Measurements from ENCODE around the gene OR13C2.
"Not testable (repeated sequence)": the region's sequence is repeated elsewhere in the genome, so short reads cannot be mapped to it uniquely, and the experiment has no call there.

The OR13C2 gene

GRCh38 chr9:104605527-104605926 lies at the start of gene OR13C2:
Gene OR13C2 (minus strand): TSS chr9:104605627. CDS start chr9:104605627, 0 bp downstream.
- not testable (repeated sequence) for DNase-seq

DNA sequence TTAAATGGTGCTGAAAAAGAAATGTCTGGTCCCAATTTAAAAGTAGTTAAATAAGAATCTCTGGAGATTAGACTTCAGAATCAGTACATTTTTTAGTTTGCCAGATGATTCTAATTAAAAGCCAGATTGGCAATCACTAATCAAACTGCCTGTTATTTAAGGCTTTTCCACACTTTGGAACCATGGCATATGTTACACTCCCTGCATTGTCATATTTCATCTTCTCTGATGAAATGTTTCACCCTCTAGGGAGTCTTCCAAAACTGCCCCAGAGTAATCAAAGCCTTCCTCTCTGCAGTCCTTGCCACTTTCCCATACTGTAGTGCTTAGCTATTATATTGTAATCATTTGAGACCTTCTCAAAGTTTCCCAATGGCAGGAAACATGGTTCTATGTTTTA lies 30.0 kb upstream of the OR13C2 start:
- DNase-seq, result no peak

DNA sequence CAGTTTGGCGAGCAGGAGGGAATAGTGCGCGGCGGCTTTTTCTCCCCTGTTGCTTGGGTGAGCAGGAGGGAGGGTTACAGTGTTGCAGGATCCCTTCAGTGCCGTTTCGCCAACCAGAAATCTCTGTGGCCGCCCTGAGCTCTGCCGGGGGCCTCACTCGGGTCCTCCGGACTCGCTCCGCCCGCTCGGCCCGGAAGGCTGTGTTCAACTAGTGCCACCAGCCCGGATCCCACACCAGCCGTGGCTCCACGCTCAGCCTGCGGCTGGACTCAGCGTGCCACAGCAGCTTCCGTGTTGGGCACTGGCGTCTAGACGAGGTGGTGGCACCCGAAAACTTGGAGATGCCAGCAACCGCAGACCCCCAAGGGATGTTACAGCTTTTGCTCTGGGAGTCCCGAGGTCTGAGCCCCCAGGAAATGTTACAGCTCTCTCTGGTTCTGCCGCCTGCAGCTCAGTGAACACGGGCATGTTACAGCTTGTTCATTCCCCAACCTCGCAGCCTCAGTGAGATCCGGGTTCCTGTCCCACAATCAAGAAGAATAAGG lies 28.6 kb upstream of the OR13C2 start:
- DNase-seq, result no peak

DNA sequence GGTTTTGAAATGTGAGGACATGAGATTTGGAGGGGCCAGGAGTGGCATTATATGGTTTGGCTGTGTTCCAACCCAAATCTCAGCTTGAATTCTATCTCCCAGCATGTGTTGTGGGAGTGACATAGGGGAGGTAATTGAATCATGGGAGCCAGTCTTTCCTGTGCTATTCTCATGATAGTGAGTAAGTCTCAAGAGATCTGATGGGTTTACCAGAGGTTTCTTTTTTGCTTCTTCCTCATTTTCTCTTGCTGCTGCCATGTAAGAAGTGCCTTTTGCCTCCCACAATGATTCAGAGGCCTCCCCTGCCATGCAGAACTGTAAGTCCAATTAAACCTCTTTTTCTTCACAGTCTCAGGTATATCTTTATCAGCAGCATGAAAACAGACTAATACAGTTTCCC lies 20.5 kb upstream of the OR13C2 start:
- DNase-seq, result not testable (repeated sequence)

DNA sequence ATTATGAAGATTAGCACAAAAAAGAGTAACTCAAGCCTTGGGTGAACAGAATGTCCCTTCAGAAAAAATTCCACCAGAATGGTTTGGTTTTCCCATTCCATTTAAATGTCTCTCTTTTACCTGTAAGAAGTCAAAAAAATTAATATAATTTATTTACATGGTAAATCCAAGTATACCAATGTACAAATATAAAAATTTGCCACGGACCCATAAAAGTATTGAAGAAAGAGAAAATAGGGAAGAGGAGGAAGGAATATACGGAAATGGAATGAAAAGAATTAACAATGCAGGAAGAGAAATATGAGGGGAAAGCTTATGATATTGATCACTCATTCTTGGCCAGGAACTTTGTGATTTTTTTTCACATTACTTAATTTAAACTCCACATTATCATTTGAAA lies 12.7 kb upstream of the OR13C2 start, which contains the start of gene OR13C9:
Gene OR13C9, minus strand, starts transcription at position 101 of the 400 bp plus-strand sequence. Its CDS starts 0 bp downstream, at position 101.
- DNase-seq, result no peak

DNA sequence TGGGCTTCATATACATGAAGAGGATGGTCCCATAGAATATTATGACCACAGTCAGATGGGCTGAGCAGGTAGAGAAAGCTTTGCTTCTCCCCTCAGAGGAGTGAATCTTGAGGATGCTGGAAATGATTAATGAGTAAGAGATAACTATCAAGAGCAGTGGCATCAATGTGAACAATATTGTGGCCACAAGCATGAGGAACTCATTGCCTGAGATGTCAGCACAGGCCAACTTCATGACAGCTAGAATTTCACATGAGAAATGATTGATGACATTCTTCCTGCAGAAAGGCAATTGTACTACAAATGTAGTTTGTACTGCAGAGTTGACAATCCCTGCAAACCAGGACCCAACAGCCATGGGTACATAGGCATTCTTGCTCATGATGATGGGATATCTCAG lies 12.0 kb upstream of the OR13C2 start:
- no peak for DNase-seq

- DNase-seq, result no peak
These were observed 5.8 kb upstream of the OR13C2 start for GRCh38 chr9:104611213-104611612.

DNA sequence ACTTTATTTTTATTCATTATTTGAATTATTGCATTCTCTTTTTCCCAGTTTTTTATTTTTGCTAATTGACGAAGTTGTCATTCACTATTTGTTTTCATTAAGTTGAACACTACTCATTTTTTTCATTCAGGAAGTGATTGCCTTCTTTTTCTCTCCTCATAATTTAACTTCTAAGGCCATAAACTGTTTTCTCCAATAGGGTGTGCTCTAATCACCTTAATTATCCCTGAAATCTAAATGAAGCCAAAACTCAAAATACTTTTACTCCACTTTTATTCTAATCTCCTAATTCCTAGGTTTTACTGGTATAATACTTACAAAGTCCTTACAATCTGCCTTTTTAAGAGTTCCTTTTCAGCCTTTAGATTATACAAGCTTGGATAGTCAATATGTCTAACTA lies 2.9 kb upstream of the OR13C2 start:
- no peak for DNase-seq

DNA sequence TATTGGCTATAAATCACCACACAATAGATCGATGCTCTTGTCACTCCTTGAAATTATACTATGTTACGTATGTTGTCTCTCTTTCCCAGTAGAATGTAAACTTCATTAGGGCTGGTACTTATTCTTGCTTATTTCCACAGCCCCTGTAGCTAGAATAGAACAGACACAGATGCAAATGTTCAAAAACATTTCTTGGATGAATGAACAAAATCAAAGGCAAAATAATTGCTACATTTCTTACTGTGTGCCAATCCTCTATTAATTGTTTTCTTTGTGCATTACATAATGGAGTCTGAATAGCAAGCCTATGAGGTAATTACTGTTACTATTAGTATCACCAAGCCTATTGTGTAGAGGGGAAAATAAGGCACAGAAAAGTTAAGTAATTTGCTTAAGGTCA lies 725 bp upstream of the OR13C2 start:
- DNase-seq, result no peak

- DNase-seq, result no peak
These were observed 626 bp downstream of the OR13C2 start for GRCh38 chr9:104604801-104605200.

DNA sequence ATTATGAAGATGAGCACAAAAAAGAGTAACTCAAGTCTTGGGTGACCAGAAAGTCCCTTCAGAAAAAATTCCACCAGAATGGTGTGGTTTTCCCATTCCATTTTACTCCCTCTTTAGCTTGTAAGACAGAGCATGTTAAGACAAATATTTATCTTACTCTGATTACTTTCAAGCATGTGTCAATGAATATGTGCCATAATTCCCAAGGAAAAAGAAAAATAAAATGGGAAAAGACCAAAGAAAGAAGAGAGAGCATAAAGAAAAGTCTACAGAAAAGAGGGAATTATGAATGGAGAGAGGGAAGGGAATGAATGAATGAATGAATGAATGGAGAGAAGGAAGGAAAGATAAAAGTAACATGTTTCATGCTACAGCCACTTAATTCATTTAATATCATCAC lies 6.1 kb downstream of the OR13C2 start, which contains the start of gene OR13C5:
Gene OR13C5, minus strand, starts transcription at position 101 of the 400 bp plus-strand sequence. Its CDS starts 0 bp downstream, at position 101.
- DNase-seq, result not testable (repeated sequence)

- DNase-seq, result not testable (repeated sequence)
These were observed 6.7 kb downstream of the OR13C2 start for GRCh38 chr9:104598749-104599148.

DNA sequence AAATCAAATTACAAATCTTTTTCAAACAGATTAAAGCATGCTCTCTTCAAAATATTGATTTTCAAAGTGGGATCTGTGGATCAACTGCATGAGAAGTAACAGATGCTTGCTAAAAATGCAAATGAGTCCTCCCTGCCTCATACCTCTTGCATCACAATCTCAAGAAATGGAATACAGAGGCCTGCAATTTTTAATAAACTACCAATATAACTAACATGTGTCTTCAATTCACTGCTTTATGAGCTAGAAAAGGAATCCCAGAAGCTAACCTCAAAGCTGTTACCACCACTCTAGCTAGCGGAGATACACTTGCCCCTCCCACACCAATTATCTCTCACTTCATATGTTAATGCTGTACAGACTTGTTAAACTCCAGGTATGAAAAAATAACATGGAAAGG lies 15.8 kb downstream of the OR13C2 start:
- DNase-seq, result no peak

- no peak for DNase-seq
These were observed 18.8 kb downstream of the OR13C2 start for GRCh38 chr9:104586496-104587180.

GRCh38 chr9:104580562-104580961 lies 24.9 kb downstream of the OR13C2 start:
- DNase-seq, result no peak

DNA sequence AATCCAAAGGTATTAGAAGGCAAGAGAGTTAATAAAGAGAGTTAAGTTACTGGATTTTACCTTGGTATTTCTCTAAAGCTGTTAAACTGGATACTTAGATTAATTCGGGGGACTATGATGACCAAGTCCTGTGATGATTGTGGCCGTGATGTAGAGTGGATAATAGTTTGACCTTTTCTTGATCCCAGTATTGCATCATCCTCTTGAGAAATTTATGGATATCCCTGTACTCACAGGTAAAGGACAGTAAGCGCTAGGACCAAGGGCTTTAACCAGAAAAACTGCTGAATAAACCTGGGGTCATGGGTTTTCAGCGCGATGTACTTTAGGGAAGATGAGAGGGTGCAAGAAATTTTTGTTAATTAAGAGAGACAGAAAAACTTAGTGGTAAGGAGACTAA lies 28.2 kb downstream of the OR13C2 start:
- no peak for DNase-seq

DNA sequence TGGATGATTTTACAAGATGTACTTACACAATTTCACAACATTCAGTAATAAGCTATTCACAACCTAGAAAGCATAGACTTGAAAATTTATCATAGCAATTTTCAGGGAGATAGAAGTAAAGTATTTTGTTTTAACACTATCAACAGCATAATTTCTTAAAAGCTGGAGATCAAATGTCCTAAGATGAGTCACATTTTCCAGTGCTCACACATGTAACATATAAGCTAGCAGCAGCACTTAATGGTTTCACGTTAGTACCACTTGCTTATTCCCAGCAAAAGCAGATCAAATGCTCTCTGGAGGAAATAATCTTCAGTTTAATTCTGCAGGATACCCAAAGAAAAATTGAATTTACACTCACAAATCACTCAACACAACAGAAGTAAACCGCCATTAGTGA lies 30.0 kb downstream of the OR13C2 start:
- DNase-seq, result no peak

DNA sequence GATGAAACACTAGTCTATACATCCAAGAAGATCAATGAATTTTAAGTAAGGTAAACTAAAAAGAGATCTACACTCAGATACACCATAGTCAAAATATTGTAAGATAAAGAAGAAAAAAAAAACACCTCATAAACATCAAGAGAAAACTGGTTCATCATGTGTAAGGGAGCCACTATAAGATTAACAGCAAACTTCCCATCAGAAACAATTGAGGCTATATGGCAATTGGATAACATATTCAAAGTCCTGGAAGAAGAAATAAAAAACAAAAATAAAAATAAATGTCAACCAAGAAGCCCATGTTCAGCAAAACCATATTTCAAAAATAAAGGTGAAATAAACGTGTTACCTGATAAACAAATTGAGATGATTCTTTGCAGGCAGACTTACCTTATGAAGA lies 32.8 kb downstream of the OR13C2 start:
- DNase-seq, result no peak

GRCh38 chr9:104568868-104569267 lies 36.6 kb downstream of the OR13C2 start, which contains the start of gene OR13C8:
Gene OR13C8 (plus strand): TSS chr9:104569168. CDS start chr9:104569168, 0 bp downstream.
- DNase-seq, result no peak

GRCh38 chr9:104564358-104564757 lies 41.1 kb downstream of the OR13C2 start:
- no peak for DNase-seq

DNA sequence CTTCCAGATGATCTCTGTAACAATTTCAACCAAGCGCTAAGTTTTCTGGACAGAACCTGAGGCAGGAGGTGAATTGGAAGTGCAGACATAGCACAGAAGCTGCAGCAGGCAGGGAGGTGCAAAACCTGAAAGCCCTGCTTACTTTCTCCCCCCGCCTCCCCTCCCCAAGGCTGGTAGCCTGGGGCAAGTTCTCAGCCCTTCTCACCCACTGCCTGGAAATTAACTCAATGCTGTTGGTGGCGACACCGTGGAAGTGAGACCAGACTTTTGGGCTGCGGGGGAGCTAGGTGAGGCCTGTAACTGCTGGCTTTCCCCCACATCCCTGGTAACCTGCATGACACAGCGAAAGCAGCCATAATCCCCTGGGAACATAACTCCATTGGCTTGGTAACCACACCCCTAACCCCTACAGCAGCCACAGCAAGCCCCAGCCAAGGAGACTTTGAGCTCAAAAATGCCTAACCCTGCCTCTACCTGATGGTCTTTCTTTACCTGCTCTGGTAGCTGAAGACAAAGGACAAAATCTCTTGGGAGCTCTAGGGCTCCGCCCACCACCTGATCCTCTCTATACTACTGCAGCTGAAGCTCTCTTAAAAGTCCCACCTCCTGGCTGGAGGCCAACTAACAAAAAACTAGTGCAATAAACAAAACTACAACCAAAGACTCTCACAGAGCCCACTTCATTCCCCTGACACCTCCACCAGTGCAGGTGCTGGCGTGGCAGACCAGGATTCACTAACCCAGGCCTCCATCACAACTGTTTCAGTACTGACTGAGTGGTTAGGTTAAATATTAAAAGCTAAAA lies 48.4 kb downstream of the OR13C2 start:
- no peak for DNase-seq

DNA sequence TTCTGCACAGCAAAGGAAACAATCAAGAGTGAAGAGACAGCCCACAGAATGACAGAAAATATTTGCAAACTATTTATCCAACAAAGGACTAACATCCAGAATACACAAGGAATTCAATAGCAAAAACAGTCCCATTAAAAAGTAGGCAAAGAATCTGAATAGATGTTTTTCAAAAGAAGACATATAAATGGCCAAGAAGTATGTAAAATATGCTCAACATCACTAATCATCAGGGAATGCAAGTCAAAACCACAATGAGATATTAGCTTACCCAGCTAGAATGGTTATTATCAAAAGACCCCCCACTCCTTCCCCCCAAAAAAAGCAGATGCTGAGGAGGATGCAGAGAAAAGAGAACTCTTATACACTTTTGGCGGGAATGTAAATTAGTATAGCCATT lies 49.9 kb downstream of the OR13C2 start:
- no peak for DNase-seq
